HCT116 (cell line): ENCODE measurements around the gene ZACN.
"Not testable (repeated sequence)": the region's sequence is repeated elsewhere in the genome, so short reads cannot be mapped to it uniquely, and the experiment has no call there.

Experiments used
- EGR1 ChIP-seq: IDR thresholded peaks from 2 replicates; pipeline ENCODE4 v1.6.1; 2012; ENCODE audit warnings: low read depth
- FOSL1 ChIP-seq: IDR thresholded peaks from 2 replicates; pipeline ENCODE4 v1.6.1; 2012; ENCODE audit warnings: low read depth
- POLR2A ChIP-seq: IDR thresholded peaks from 2 replicates; pipeline ENCODE4 v1.7.0; 2011; ENCODE audit warnings: borderline replicate concordance; ENCODE audit not compliant: insufficient read depth, insufficient read length; ENCODE audit errors: extremely low read depth
- POLR2AphosphoS5 ChIP-seq: IDR thresholded peaks from 2 replicates; pipeline ENCODE4 v1.6.1; 2011; ENCODE audit warnings: mild to moderate bottlenecking, low read depth, low read length, moderate library complexity
- SIN3A ChIP-seq: IDR thresholded peaks from 2 replicates; pipeline ENCODE4 v1.6.1; 2012; ENCODE audit warnings: low read depth
- SRF ChIP-seq: IDR thresholded peaks from 2 replicates; pipeline ENCODE4 v1.6.1; 2012; ENCODE audit warnings: low read depth
- TCF7L2 ChIP-seq: IDR thresholded peaks from 2 replicates; pipeline ENCODE4 v1.7.0; 2011; ENCODE audit warnings: borderline replicate concordance, inconsistent platforms; ENCODE audit not compliant: insufficient read depth, insufficient read length; ENCODE audit errors: extremely low read depth
- YY1 ChIP-seq: IDR thresholded peaks from 2 replicates; pipeline ENCODE4 v1.6.1; 2011; ENCODE audit warnings: low read length, low read depth, moderate library complexity, mild to moderate bottlenecking; ENCODE audit not compliant: insufficient replicate concordance; ENCODE audit errors: extremely low read depth
- ZFX ChIP-seq: fragments of 450-650 bp; IDR thresholded peaks from 2 replicates; pipeline ENCODE4 v1.6.1; 2017
- TF ChIP-seq, protein P1 (sequence below), 3 experiments: fragments of 200-600 bp in 1 of 3; sonication (generic) in 1 of 3; IDR thresholded peaks in 2 of 3; conservative IDR thresholded peaks in 1 of 3; 2 replicates each; pipeline ENCODE4 v1.5.1; 2012 to 2017; ENCODE audit warnings: low read depth in 2 of 3, low read length in 2 of 3, antibody characterized with exemption in 1 of 3, borderline replicate concordance in 1 of 3, control low read depth in 1 of 3, mild to moderate bottlenecking in 1 of 3, mixed read lengths in 1 of 3, mixed run types in 1 of 3, moderate library complexity in 1 of 3; ENCODE audit not compliant: insufficient read depth in 1 of 3
- TF ChIP-seq, protein P2 (sequence below): IDR thresholded peaks from 2 replicates; pipeline ENCODE4 v1.6.1; 2012
- TF ChIP-seq, protein P3 (sequence below): IDR thresholded peaks from 2 replicates; pipeline ENCODE4 v1.6.1; 2012; ENCODE audit warnings: low read depth

DNA sequence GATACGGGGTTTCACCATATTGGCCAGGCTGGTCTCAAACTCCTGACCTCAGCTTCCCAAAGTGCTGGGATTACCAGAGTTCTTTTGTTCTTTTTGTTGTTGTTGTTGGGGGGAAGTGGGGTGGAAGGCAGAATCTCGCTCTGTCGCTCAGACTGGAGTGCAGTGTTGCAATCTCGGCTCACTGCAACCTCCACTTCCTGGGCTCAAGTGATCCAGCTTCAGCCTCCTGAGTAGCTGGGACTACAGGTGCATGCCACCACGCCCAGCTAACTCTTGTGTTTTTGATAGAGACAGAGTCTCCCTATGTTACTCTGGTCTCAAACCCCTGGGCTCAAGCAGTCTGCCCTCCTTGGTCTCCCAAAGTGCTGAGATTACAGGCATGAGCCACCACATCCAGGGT, 612 bp upstream of the ZACN start:
- not testable (repeated sequence) for TF ChIP-seq POLR2A, SRF, YY1, POLR2AphosphoS5, TCF7L2, ZFX, SIN3A, EGR1, FOSL1
- TF ChIP-seq, protein P1, sequence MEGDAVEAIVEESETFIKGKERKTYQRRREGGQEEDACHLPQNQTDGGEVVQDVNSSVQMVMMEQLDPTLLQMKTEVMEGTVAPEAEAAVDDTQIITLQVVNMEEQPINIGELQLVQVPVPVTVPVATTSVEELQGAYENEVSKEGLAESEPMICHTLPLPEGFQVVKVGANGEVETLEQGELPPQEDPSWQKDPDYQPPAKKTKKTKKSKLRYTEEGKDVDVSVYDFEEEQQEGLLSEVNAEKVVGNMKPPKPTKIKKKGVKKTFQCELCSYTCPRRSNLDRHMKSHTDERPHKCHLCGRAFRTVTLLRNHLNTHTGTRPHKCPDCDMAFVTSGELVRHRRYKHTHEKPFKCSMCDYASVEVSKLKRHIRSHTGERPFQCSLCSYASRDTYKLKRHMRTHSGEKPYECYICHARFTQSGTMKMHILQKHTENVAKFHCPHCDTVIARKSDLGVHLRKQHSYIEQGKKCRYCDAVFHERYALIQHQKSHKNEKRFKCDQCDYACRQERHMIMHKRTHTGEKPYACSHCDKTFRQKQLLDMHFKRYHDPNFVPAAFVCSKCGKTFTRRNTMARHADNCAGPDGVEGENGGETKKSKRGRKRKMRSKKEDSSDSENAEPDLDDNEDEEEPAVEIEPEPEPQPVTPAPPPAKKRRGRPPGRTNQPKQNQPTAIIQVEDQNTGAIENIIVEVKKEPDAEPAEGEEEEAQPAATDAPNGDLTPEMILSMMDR (IDR thresholded peaks at IDR 0.05 in 2 of 3, conservative IDR thresholded peaks at IDR 0.05 in 1 of 3; ENCODE audit: borderline replicate concordance in 1 of 3, insufficient read depth in 1 of 3, low read depth in 2 of 3, low read length in 2 of 3): not testable (repeated sequence)
- TF ChIP-seq, protein P2, sequence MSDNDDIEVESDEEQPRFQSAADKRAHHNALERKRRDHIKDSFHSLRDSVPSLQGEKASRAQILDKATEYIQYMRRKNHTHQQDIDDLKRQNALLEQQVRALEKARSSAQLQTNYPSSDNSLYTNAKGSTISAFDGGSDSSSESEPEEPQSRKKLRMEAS: not testable (repeated sequence)
- TF ChIP-seq, protein P3, sequence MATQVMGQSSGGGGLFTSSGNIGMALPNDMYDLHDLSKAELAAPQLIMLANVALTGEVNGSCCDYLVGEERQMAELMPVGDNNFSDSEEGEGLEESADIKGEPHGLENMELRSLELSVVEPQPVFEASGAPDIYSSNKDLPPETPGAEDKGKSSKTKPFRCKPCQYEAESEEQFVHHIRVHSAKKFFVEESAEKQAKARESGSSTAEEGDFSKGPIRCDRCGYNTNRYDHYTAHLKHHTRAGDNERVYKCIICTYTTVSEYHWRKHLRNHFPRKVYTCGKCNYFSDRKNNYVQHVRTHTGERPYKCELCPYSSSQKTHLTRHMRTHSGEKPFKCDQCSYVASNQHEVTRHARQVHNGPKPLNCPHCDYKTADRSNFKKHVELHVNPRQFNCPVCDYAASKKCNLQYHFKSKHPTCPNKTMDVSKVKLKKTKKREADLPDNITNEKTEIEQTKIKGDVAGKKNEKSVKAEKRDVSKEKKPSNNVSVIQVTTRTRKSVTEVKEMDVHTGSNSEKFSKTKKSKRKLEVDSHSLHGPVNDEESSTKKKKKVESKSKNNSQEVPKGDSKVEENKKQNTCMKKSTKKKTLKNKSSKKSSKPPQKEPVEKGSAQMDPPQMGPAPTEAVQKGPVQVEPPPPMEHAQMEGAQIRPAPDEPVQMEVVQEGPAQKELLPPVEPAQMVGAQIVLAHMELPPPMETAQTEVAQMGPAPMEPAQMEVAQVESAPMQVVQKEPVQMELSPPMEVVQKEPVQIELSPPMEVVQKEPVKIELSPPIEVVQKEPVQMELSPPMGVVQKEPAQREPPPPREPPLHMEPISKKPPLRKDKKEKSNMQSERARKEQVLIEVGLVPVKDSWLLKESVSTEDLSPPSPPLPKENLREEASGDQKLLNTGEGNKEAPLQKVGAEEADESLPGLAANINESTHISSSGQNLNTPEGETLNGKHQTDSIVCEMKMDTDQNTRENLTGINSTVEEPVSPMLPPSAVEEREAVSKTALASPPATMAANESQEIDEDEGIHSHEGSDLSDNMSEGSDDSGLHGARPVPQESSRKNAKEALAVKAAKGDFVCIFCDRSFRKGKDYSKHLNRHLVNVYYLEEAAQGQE: not testable (repeated sequence)
